B cell (primary cell): ENCODE measurements around the gene MRPS6. TPM values are rescaled to one million over a fixed set of nuclear protein-coding genes. Genes with fewer than 3 reads are reported as not detected.

Experiments used
- ATAC-seq: fragments of 200-7000 bp; cut with Tn5 transposase; one replicate; pipeline ENCODE4 v1.10.0; 2021; ENCODE audit warnings: low read depth, mild to moderate bottlenecking, moderate number of reproducible peaks, moderate library complexity
- CTCF ChIA-PET: fragments of 350-600 bp; sonication (Branson Sonifier 250); formaldehyde crosslinking; loops from one replicate; lab custom pipeline; 2021; ENCODE audit warnings: antibody characterized with exemption, inconsistent platforms; lab: Charles Lee
- POLR2A ChIA-PET: fragments of 350-600 bp; sonication (Branson Sonifier 250); formaldehyde crosslinking; loops from one replicate; lab custom pipeline; 2021; ENCODE audit warnings: antibody characterized with exemption; lab: Charles Lee
- DNase-seq: peaks from one replicate; pipeline ENCODE4 v3.0.0; 2013
- H2AFZ ChIP-seq: 2 replicates; pipeline ENCODE4 v1.6.1; 2012; ENCODE audit warnings: mild to moderate bottlenecking, low read depth, low read length; ENCODE audit not compliant: insufficient read depth, poor library complexity, severe bottlenecking
- H3K27ac ChIP-seq, 2 donors: 1 replicate in 1 of 2; 2 replicates in 1 of 2; pipeline ENCODE4 v1.5.1; 2012 to 2013; ENCODE audit warnings: low read length in 2 of 2, mild to moderate bottlenecking in 2 of 2, moderate library complexity in 1 of 2
- H3K27me3 ChIP-seq, 4 experiments: fragments of 200-600 bp in 1 of 4; sonication (generic) in 1 of 4; replicated peaks in 1 of 4; 1 replicate in 2 of 4; 2 replicates in 2 of 4; pipeline versions ENCODE4 v1.6.1 to v1.7.0; 2013 to 2016; ENCODE audit warnings: low read length in 3 of 4, mild to moderate bottlenecking in 2 of 4, mixed read lengths in 1 of 4, moderate library complexity in 1 of 4; ENCODE audit not compliant: insufficient read depth in 4 of 4, control insufficient read depth in 3 of 4; ENCODE audit errors: control extremely low read depth in 1 of 4
- H3K36me3 ChIP-seq, 2 experiments: replicated peaks in 1 of 2; 1 replicate in 1 of 2; 2 replicates in 1 of 2; pipeline versions ENCODE4 v1.6.1 to v1.7.1; 2013; ENCODE audit warnings: low read length in 1 of 2; ENCODE audit not compliant: insufficient read depth in 2 of 2, control insufficient read depth in 1 of 2; ENCODE audit errors: control extremely low read depth in 1 of 2, extremely low read depth in 1 of 2
- H3K4me1 ChIP-seq, 2 donors: fragments of 200-600 bp in 1 of 2; sonication (generic) in 1 of 2; 1 replicate in 1 of 2; 2 replicates in 1 of 2; pipeline versions ENCODE4 v1.5.1 to v1.6.1; 2013 to 2017; ENCODE audit warnings: low read length in 2 of 2; ENCODE audit not compliant: control insufficient read depth in 2 of 2, insufficient read depth in 2 of 2
- H3K4me2 ChIP-seq: replicated peaks from 2 replicates; pipeline ENCODE3; 2012; ENCODE audit warnings: mild to moderate bottlenecking, low read depth, low read length; ENCODE audit not compliant: poor library complexity, severe bottlenecking
- H3K4me3 ChIP-seq, 5 experiments: fragments of 200-600 bp in 1 of 5; sonication (generic) in 1 of 5; 1 replicate in 3 of 5; 2 replicates in 2 of 5; pipeline versions ENCODE4 v1.5.1 to v1.7.0; 2011 to 2016; ENCODE audit warnings: low read length in 4 of 5, mild to moderate bottlenecking in 4 of 5, low read depth in 2 of 5, control low read depth in 1 of 5, moderate library complexity in 1 of 5; ENCODE audit not compliant: insufficient read depth in 1 of 5; ENCODE audit errors: control extremely low read depth in 1 of 5, extremely low read depth in 1 of 5
- H3K79me2 ChIP-seq: fragments of 200-600 bp; sonication (generic); one replicate; pipeline ENCODE4 v1.6.0; 2016; ENCODE audit warnings: low read length; ENCODE audit not compliant: control insufficient read depth, insufficient read depth
- H3K9ac ChIP-seq: fragments of 200-600 bp; sonication (generic); 2 replicates; pipeline ENCODE4 v1.6.1; 2017; ENCODE audit warnings: mild to moderate bottlenecking, low read length, moderate library complexity
- H3K9me3 ChIP-seq, 3 donors: one replicate each; pipeline versions ENCODE4 v1.6.1 to v1.7.1; 2013; ENCODE audit warnings: low read length in 2 of 3; ENCODE audit not compliant: control insufficient read depth in 2 of 3, insufficient read depth in 1 of 3; ENCODE audit errors: control extremely low read depth in 1 of 3
- H4K20me1 ChIP-seq: 2 replicates; pipeline ENCODE4 v1.6.0; 2012; ENCODE audit warnings: mild to moderate bottlenecking, low read length; ENCODE audit not compliant: insufficient read depth, control insufficient read depth, poor library complexity, severe bottlenecking
- H3K27ac Mint-ChIP-seq: one replicate; pipeline ENCODE4 v1.8.0; 2021; ENCODE audit warnings: mixed read lengths
- H3K27me3 Mint-ChIP-seq: one replicate; pipeline ENCODE4 v1.8.0; 2021; ENCODE audit warnings: mixed read lengths
- H3K4me1 Mint-ChIP-seq: one replicate; pipeline ENCODE4 v1.8.0; 2021; ENCODE audit warnings: mixed read lengths
- H3K4me3 Mint-ChIP-seq: one replicate; pipeline ENCODE4 v1.8.0; 2021; ENCODE audit warnings: mixed read lengths
- H3K9me3 Mint-ChIP-seq: one replicate; pipeline ENCODE4 v1.8.0; 2022; ENCODE audit warnings: mixed read lengths; ENCODE audit not compliant: insufficient read depth
- EZH2 ChIP-seq: IDR thresholded peaks from 2 replicates; pipeline ENCODE4 v1.6.1; 2012; ENCODE audit warnings: borderline replicate concordance, low read depth, mild to moderate bottlenecking, moderate library complexity, low read length; ENCODE audit not compliant: insufficient read depth, poor library complexity, severe bottlenecking
- WGBS: methylation state at CpG from one replicate; pipeline ENCODE4 v1.1.5; 2013; ENCODE audit warnings: missing lambda C conversion rate; ENCODE audit not compliant: insufficient coverage; 5-methylcytosine and 5-hydroxymethylcytosine counted together
- intact Hi-C: fragments of 100-400 bp; cut with micrococcal nuclease; formaldehyde crosslinking; loops from one replicate; pipeline ENCODE4 v1.10.0; 2022
- polyA plus RNA-seq: library from polyadenylated mRNA; depleted of rRNA; stranded (reverse); fragments of >200 nt; gene quantifications from 2 replicates; pipeline ENCODE4 v1.2.3, GENCODE V29; 2012
- total RNA-seq, 2 donors: library from RNA; stranded (reverse); fragments of 120-200 nt in 1 of 2; gene quantifications; 1 replicate in 1 of 2; 2 replicates in 1 of 2; pipeline versions ENCODE4 v1.2.3 to v1.2.4, GENCODE V29; 2013 to 2022
- TF ChIP-seq, protein P1 (sequence below): fragments of 200-600 bp; IDR thresholded peaks from one replicate; pipeline ENCODE4 v1.8.0; 2022; ENCODE audit warnings: antibody characterized with exemption, mild to moderate bottlenecking

The MRPS6 gene
- total and polyA plus RNA-seq, 2 donors (not counting 1 experiment from before 2014, with no cell fraction given), result 15.7 to 37.9 TPM

DNA sequence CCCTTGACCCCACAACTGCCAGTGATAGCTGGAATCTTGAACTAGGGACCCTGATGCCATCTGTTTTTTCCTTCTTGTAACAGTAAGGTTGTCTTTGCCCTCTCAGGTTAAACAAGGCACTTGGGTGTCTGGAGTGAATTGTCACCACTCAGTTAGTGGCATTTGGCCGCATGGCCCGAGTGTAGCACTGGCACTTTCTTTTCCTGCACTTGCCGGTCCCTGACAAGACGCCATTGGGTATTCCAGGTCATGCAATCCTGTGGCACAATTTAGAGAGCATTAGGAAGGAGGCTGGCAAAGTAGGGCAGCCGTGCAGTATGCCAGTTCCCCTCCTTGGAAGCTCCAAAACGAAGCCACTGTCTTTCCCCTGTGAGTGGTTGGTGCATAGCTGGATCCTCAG, 70.8 kb downstream of the MRPS6 start:
- intact Hi-C loops, result no loop called here
- no peaks in the 10 kb centered on the region for H3K4me1 ChIP-seq
- ATAC-seq (no peak), DNase-seq (no peak)
- H3K27ac ChIP-seq, result no peak overlapping the region
- ChIA-PET POLR2A (no interaction called here), CTCF (no interaction called here)
- H3K9me3 ChIP-seq, result peaks cover 0 to 23% (median 0%) of the 10 kb centered on the region in 3 donors
- peaks cover 3 to 35% of the 10 kb centered on the region in 2 experiments for H3K36me3 ChIP-seq
- H3K9me3 Mint-ChIP-seq, result no peaks in the 10 kb centered on the region
- H3K27me3 ChIP-seq, result no peaks in the 10 kb centered on the region
- TF ChIP-seq, protein P1, sequence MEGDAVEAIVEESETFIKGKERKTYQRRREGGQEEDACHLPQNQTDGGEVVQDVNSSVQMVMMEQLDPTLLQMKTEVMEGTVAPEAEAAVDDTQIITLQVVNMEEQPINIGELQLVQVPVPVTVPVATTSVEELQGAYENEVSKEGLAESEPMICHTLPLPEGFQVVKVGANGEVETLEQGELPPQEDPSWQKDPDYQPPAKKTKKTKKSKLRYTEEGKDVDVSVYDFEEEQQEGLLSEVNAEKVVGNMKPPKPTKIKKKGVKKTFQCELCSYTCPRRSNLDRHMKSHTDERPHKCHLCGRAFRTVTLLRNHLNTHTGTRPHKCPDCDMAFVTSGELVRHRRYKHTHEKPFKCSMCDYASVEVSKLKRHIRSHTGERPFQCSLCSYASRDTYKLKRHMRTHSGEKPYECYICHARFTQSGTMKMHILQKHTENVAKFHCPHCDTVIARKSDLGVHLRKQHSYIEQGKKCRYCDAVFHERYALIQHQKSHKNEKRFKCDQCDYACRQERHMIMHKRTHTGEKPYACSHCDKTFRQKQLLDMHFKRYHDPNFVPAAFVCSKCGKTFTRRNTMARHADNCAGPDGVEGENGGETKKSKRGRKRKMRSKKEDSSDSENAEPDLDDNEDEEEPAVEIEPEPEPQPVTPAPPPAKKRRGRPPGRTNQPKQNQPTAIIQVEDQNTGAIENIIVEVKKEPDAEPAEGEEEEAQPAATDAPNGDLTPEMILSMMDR, result no peak
- TF ChIP-seq EZH2, result no peak
- no peak overlapping the region for H3K27ac Mint-ChIP-seq
- H3K4me3 ChIP-seq, result no peak overlapping the region
- H4K20me1 ChIP-seq, result peaks cover 7% of the 10 kb centered on the region
- 100% methylated on average over 6 of the region's 6 CpGs for WGBS
- H3K4me3 Mint-ChIP-seq, result no peak overlapping the region
- H2AFZ ChIP-seq, result no peak overlapping the region
- peaks cover 4% of the 10 kb centered on the region for H3K79me2 ChIP-seq
- H3K9ac ChIP-seq, result no peak overlapping the region
- no peaks in the 10 kb centered on the region for H3K27me3 Mint-ChIP-seq
- H3K4me2 ChIP-seq, result no peak overlapping the region
- H3K4me1 Mint-ChIP-seq, result peaks cover 12% of the 10 kb centered on the region

GRCh38 chr21:34147792-34148418, 74.5 kb downstream of the MRPS6 start:
- Mint-ChIP-seq H3K9me3 (no peaks in the 10 kb centered on the region), H3K4me3 (no peak overlapping the region), H3K27me3 (no peaks in the 10 kb centered on the region), H3K27ac (no peak overlapping the region), H3K4me1 (peaks cover 24% of the 10 kb centered on the region)
- intact Hi-C loops, result no loop called here
- no peak overlapping the region for H3K27ac ChIP-seq
- no peaks in the 10 kb centered on the region for H3K79me2 ChIP-seq
- WGBS, result 96% methylated on average over 9 of the region's 10 CpGs
- no peak overlapping the region for H3K4me3 ChIP-seq
- no peak for ATAC-seq
- ChIA-PET POLR2A (no interaction called here), CTCF (no interaction called here)
- peaks cover 4 to 8% of the 10 kb centered on the region in 2 donors for H3K4me1 ChIP-seq
- H3K27me3 ChIP-seq, result no peaks in the 10 kb centered on the region
- H3K4me2 ChIP-seq, result no peak overlapping the region
- no peak overlapping the region for H3K9ac ChIP-seq
- peaks cover 3 to 17% of the 10 kb centered on the region in 2 experiments for H3K36me3 ChIP-seq
- TF ChIP-seq, protein P1, result no peak
- TF ChIP-seq EZH2, result no peak
- no peaks in the 10 kb centered on the region for H4K20me1 ChIP-seq
- H2AFZ ChIP-seq, result no peak overlapping the region
- DNase-seq, result no peak
- peaks cover 0 to 29% (median 0%) of the 10 kb centered on the region in 3 donors for H3K9me3 ChIP-seq
